NCI-H526 (cell line): ENCODE data around the gene SMYD3.
"Not testable (repeated sequence)": the region's sequence is repeated elsewhere in the genome, so short reads cannot be mapped to it uniquely, and the experiment has no call there.

Experiments used
- DNase-seq, 2 experiments: peaks; one replicate each; lab custom pipeline; 2025; lab: John Stamatoyannopoulos, UW

Gene SMYD3

GRCh38 chr1:245802941-245803665, 704.0 kb downstream of the SMYD3 start:
- peak; percentile 10 to 35 for DNase-seq

- DNase-seq = no peak
These were observed 706.0 kb downstream of the SMYD3 start for GRCh38 chr1:245800901-245801605.

- no peak for DNase-seq
These were observed 708.7 kb downstream of the SMYD3 start for GRCh38 chr1:245798349-245798711.

GRCh38 chr1:245797592-245798348, 709.3 kb downstream of the SMYD3 start:
- peak in 1 of 2 experiments; percentile 24 for DNase-seq

- DNase-seq = no peak
These were observed 715.4 kb downstream of the SMYD3 start for GRCh38 chr1:245791410-245792312.

GRCh38 chr1:245790441-245790840, 716.6 kb downstream of the SMYD3 start:
- DNase-seq = no peak

GRCh38 chr1:245788886-245789285, 718.2 kb downstream of the SMYD3 start:
- DNase-seq = no peak

GRCh38 chr1:245788269-245788668, 718.8 kb downstream of the SMYD3 start:
- DNase-seq = no peak

- no peak for DNase-seq
These were observed 720.1 kb downstream of the SMYD3 start for GRCh38 chr1:245786948-245787347.

- no peak for DNase-seq
These were observed 727.0 kb downstream of the SMYD3 start for GRCh38 chr1:245779797-245780755.

GRCh38 chr1:245777752-245778151, 729.3 kb downstream of the SMYD3 start:
- DNase-seq = no peak

GRCh38 chr1:245776694-245777332, 730.3 kb downstream of the SMYD3 start:
- DNase-seq = peak; percentile 77 to 80

GRCh38 chr1:245776139-245776538, 730.9 kb downstream of the SMYD3 start:
- DNase-seq = peak in 1 of 2 experiments; percentile 32

GRCh38 chr1:245774931-245775330, 732.1 kb downstream of the SMYD3 start:
- not testable (repeated sequence) for DNase-seq

GRCh38 chr1:245774196-245774595, 732.9 kb downstream of the SMYD3 start:
- no peak for DNase-seq

- no peak for DNase-seq
These were observed 733.7 kb downstream of the SMYD3 start for GRCh38 chr1:245773344-245773743.

GRCh38 chr1:245772739-245773138, 734.3 kb downstream of the SMYD3 start:
- no peak for DNase-seq

- no peak for DNase-seq
These were observed 734.8 kb downstream of the SMYD3 start for GRCh38 chr1:245772325-245772724.

- DNase-seq = no peak
These were observed 735.4 kb downstream of the SMYD3 start for GRCh38 chr1:245771511-245772281.
